H1 (cell line): ENCODE measurements around the gene TBC1D4. TPM values are rescaled to one million over a fixed set of nuclear protein-coding genes. Genes with fewer than 3 reads are reported as not detected.

Experiments
- GABPA ChIP-seq: IDR thresholded peaks from 2 replicates; pipeline ENCODE4 v1.6.1; 2011; ENCODE audit warnings: mild to moderate bottlenecking, low read length, moderate library complexity, borderline replicate concordance; ENCODE audit not compliant: insufficient read depth
- HDAC6 ChIP-seq: IDR thresholded peaks from one replicate; pipeline ENCODE4 v1.7.1; 2012; ENCODE audit warnings: low read depth, mild to moderate bottlenecking, inconsistent platforms, low read length, moderate library complexity
- KDM4A ChIP-seq: IDR thresholded peaks from one replicate; pipeline ENCODE4 v1.7.1; 2012; ENCODE audit warnings: low read depth, mild to moderate bottlenecking, moderate library complexity, low read length, inconsistent platforms; ENCODE audit not compliant: severe bottlenecking
- RBBP5 ChIP-seq: IDR thresholded peaks from 2 replicates; pipeline ENCODE4 v1.7.1; 2012; ENCODE audit warnings: low read depth, mild to moderate bottlenecking, inconsistent platforms, low read length, moderate library complexity, borderline replicate concordance
- SIN3A ChIP-seq, 2 experiments: IDR thresholded peaks in 1 of 2; conservative IDR thresholded peaks in 1 of 2; 2 replicates each; pipeline ENCODE4 v1.6.1; 2011 to 2012; ENCODE audit warnings: low read length in 2 of 2, improper control_type of control experiment in 1 of 2, low read depth in 1 of 2, mild to moderate bottlenecking in 1 of 2
- SP1 ChIP-seq: IDR thresholded peaks from 2 replicates; pipeline ENCODE4 v1.6.1; 2011; ENCODE audit warnings: low read depth, low read length
- SP4 ChIP-seq: IDR thresholded peaks from 2 replicates; pipeline ENCODE4 v1.6.1; 2012; ENCODE audit warnings: low read length, inconsistent platforms
- USF2 ChIP-seq: IDR thresholded peaks from 2 replicates; pipeline ENCODE4 v1.6.1; 2011; ENCODE audit warnings: low read length, improper control_type of control experiment
- polyA plus RNA-seq, 7 experiments: library from polyadenylated mRNA; depleted of rRNA in 3 of 7; stranded (reverse) in 5 of 7; unstranded in 2 of 7; fragments of >200 nt in 5 of 7; fragments of 200-250 nt in 2 of 7; gene quantifications; 1 replicate in 5 of 7; 2 replicates in 1 of 7; 4 replicates in 1 of 7; pipeline versions ENCODE4 v1.2.1 to v1.2.3, GENCODE V29; 2011 to 2013; ENCODE audit warnings: missing spikeins in 2 of 7, mixed read lengths in 2 of 7
- total RNA-seq: library from RNA; stranded (reverse); fragmentation: NEBNext Ultra II Directional; extraction: Animal tissue kit (Norgen Biotek cat#: 25700); gene quantifications from 2 replicates; pipeline ENCODE4 v1.2.1, GENCODE V29; 2021
- TF ChIP-seq, protein P1 (sequence below): fragments of 300-600 bp; sonication (generic); IDR thresholded peaks from 2 replicates; pipeline ENCODE4 v1.7.1; 2012; ENCODE audit warnings: low read length, moderate library complexity, mild to moderate bottlenecking, inconsistent platforms; ENCODE audit not compliant: insufficient replicate concordance

The TBC1D4 gene
- total and polyA plus RNA-seq, 2 of the 8 experiments (the other 6 are each of a cell fraction or from before 2014, with no cell fraction given), result 16.7 to 39.0 TPM

GRCh38 chr13:75307370-75307949 lies 174.5 kb downstream of the TBC1D4 start (continued):
- TF ChIP-seq, protein P1, sequence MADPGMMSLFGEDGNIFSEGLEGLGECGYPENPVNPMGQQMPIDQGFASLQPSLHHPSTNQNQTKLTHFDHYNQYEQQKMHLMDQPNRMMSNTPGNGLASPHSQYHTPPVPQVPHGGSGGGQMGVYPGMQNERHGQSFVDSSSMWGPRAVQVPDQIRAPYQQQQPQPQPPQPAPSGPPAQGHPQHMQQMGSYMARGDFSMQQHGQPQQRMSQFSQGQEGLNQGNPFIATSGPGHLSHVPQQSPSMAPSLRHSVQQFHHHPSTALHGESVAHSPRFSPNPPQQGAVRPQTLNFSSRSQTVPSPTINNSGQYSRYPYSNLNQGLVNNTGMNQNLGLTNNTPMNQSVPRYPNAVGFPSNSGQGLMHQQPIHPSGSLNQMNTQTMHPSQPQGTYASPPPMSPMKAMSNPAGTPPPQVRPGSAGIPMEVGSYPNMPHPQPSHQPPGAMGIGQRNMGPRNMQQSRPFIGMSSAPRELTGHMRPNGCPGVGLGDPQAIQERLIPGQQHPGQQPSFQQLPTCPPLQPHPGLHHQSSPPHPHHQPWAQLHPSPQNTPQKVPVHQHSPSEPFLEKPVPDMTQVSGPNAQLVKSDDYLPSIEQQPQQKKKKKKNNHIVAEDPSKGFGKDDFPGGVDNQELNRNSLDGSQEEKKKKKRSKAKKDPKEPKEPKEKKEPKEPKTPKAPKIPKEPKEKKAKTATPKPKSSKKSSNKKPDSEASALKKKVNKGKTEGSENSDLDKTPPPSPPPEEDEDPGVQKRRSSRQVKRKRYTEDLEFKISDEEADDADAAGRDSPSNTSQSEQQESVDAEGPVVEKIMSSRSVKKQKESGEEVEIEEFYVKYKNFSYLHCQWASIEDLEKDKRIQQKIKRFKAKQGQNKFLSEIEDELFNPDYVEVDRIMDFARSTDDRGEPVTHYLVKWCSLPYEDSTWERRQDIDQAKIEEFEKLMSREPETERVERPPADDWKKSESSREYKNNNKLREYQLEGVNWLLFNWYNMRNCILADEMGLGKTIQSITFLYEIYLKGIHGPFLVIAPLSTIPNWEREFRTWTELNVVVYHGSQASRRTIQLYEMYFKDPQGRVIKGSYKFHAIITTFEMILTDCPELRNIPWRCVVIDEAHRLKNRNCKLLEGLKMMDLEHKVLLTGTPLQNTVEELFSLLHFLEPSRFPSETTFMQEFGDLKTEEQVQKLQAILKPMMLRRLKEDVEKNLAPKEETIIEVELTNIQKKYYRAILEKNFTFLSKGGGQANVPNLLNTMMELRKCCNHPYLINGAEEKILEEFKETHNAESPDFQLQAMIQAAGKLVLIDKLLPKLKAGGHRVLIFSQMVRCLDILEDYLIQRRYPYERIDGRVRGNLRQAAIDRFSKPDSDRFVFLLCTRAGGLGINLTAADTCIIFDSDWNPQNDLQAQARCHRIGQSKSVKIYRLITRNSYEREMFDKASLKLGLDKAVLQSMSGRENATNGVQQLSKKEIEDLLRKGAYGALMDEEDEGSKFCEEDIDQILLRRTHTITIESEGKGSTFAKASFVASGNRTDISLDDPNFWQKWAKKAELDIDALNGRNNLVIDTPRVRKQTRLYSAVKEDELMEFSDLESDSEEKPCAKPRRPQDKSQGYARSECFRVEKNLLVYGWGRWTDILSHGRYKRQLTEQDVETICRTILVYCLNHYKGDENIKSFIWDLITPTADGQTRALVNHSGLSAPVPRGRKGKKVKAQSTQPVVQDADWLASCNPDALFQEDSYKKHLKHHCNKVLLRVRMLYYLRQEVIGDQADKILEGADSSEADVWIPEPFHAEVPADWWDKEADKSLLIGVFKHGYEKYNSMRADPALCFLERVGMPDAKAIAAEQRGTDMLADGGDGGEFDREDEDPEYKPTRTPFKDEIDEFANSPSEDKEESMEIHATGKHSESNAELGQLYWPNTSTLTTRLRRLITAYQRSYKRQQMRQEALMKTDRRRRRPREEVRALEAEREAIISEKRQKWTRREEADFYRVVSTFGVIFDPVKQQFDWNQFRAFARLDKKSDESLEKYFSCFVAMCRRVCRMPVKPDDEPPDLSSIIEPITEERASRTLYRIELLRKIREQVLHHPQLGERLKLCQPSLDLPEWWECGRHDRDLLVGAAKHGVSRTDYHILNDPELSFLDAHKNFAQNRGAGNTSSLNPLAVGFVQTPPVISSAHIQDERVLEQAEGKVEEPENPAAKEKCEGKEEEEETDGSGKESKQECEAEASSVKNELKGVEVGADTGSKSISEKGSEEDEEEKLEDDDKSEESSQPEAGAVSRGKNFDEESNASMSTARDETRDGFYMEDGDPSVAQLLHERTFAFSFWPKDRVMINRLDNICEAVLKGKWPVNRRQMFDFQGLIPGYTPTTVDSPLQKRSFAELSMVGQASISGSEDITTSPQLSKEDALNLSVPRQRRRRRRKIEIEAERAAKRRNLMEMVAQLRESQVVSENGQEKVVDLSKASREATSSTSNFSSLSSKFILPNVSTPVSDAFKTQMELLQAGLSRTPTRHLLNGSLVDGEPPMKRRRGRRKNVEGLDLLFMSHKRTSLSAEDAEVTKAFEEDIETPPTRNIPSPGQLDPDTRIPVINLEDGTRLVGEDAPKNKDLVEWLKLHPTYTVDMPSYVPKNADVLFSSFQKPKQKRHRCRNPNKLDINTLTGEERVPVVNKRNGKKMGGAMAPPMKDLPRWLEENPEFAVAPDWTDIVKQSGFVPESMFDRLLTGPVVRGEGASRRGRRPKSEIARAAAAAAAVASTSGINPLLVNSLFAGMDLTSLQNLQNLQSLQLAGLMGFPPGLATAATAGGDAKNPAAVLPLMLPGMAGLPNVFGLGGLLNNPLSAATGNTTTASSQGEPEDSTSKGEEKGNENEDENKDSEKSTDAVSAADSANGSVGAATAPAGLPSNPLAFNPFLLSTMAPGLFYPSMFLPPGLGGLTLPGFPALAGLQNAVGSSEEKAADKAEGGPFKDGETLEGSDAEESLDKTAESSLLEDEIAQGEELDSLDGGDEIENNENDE, result no peak
- TF ChIP-seq SP4 (no peak), SP1 (no peak), USF2 (no peak), RBBP5 (no peak), HDAC6 (no peak), KDM4A (no peak), GABPA (no peak), SIN3A (conservative IDR thresholded peaks at IDR 0.05 in 1 of 2, IDR thresholded peaks at IDR 0.05 in 1 of 2; ENCODE audit: low read depth in 1 of 2, low read length in 2 of 2) (no peak)
